GM23248 (cell line): ENCODE measurements around the gene IL36RN.

ENCODE experiments used
- EZH2 ChIP-seq: fragments of 200-600 bp; sonication (generic); IDR thresholded peaks from 2 replicates; pipeline ENCODE4 v1.6.1; 2018; ENCODE audit warnings: antibody characterized with exemption, mild to moderate bottlenecking; ENCODE audit not compliant: insufficient read depth, poor library complexity, severe bottlenecking
- EZH2phosphoT487 ChIP-seq: fragments of 200-600 bp; sonication (generic); IDR thresholded peaks from 2 replicates; pipeline ENCODE4 v1.6.1; 2018; ENCODE audit warnings: antibody characterized with exemption, moderate library complexity, mild to moderate bottlenecking, low read depth; ENCODE audit not compliant: insufficient read depth

- TF ChIP-seq EZH2phosphoT487: no peak
- TF ChIP-seq EZH2: no peak
These were observed 37.7 kb upstream of the IL36RN start for GRCh38 chr2:113021312-113021711.
